ENCODE results near the gene CFAP251.
"Not testable (repeated sequence)": the region's sequence is repeated elsewhere in the genome, so short reads cannot be mapped to it uniquely, and the experiment has no call there.

The CFAP251 gene

DNA sequence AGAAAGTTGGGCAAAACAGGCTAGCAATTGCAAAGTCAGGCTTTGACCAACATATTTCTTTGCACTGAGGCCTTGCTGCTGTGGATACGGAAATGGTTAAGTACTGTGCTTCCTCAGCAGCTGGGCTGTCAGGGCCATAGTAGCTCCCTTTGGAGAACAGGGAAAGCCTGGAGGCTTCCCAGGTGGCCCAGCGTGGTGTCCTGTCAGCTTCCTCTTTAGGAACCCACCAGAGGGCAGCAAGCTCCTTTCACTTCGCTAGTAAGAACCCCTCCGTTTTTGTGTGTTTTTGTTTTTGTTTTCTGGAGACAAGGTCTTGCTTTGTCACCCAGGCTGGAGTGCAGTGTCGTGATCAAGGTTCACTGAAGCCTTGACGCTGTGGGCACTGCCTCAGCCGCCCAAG lies 1.7 kb upstream of the CFAP251 start:
- Histone ChIP-seq H3K4me3 (ENCODE audit: low read depth, low read length) (no peak overlapping the region), H3K9me3 (no peaks in the 10 kb centered on the region), H3K4me1 (no peaks in the 10 kb centered on the region), H3K36me3 (peaks cover 8% of the 10 kb centered on the region), H3K27me3 (no peaks in the 10 kb centered on the region)
- TF ChIP-seq, protein P1, sequence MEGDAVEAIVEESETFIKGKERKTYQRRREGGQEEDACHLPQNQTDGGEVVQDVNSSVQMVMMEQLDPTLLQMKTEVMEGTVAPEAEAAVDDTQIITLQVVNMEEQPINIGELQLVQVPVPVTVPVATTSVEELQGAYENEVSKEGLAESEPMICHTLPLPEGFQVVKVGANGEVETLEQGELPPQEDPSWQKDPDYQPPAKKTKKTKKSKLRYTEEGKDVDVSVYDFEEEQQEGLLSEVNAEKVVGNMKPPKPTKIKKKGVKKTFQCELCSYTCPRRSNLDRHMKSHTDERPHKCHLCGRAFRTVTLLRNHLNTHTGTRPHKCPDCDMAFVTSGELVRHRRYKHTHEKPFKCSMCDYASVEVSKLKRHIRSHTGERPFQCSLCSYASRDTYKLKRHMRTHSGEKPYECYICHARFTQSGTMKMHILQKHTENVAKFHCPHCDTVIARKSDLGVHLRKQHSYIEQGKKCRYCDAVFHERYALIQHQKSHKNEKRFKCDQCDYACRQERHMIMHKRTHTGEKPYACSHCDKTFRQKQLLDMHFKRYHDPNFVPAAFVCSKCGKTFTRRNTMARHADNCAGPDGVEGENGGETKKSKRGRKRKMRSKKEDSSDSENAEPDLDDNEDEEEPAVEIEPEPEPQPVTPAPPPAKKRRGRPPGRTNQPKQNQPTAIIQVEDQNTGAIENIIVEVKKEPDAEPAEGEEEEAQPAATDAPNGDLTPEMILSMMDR (IDR thresholded peaks at IDR 0.05; ENCODE audit: low read depth, low read length), result peak; percentile 53
- DNase-seq, result peak; percentile 49

DNA sequence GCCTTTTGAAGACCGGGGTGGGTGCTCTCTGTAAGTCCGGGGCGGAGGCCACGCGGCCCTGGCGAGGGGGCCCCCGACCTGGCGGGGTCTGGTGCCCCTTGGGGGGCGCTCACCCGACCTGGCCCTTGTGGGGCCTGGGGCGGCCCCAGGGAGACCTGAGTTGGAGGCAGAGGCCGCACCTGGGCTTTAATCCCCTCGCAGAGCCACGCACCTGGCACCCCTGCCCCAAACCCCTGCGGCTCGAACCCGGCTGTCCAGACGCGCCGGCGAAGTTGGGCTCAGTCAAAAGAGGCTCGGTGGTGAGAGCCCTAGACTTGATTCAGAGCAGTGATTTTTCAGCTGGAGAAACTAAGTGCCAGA lies 267 bp downstream of the CFAP251 start:
- Histone ChIP-seq H3K27me3 (no peaks in the 10 kb centered on the region), H3K4me1 (no peaks in the 10 kb centered on the region), H3K36me3 (peaks cover 8% of the 10 kb centered on the region), H3K9me3 (no peaks in the 10 kb centered on the region), H3K4me3 (ENCODE audit: low read depth, low read length) (peak overlapping the region; percentile 75)
- no peak for DNase-seq
- TF ChIP-seq, protein P1 (IDR thresholded peaks at IDR 0.05; ENCODE audit: low read depth, low read length), result no peak

DNA sequence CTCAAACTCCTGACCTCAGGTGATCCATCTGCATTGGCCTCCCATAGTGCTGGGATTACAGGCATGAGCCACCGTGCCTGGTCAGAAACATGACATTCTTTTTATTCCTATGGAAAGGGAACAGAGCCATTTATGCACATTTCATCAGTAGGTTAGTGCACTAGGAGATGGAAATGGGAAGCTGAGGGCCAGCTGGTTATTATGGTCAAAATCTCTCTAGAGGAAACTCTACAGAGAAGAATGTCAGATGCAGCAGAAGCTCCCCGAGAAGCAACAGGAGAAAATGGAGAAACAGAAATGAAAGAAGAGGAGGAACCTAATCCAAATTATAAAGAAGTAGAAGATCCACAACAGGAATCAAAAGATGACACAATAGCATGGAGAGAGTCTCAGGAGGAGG lies 2.7 kb downstream of the CFAP251 start:
- TF ChIP-seq, protein P1 (IDR thresholded peaks at IDR 0.05; ENCODE audit: low read depth, low read length), result no peak
- no peaks in the 10 kb centered on the region for H3K27me3 ChIP-seq
- H3K9me3 ChIP-seq, result no peaks in the 10 kb centered on the region
- peaks cover 8% of the 10 kb centered on the region for H3K36me3 ChIP-seq
- no peak for DNase-seq
- H3K4me1 ChIP-seq, result no peaks in the 10 kb centered on the region
- H3K4me3 ChIP-seq (ENCODE audit: low read depth, low read length), result no peak overlapping the region

DNA sequence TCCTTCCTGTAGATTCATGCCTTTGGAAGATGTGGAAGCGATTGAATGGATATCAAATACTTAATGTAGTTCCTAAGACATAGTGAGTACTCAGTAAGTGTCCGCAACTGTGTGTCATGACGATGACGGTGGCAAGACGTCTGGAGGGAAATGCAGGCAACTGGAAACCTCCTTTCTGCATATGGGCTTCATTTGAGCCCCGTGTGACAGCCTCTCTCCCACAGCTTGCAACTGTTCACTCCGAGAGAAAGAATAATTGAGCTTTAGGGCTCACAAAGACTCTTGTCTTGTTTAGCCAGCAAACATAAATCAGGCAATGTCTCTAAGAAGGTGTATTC lies 6.9 kb downstream of the CFAP251 start:
- Histone ChIP-seq H3K4me3 (ENCODE audit: low read depth, low read length) (no peak overlapping the region), H3K27me3 (no peaks in the 10 kb centered on the region), H3K36me3 (no peaks in the 10 kb centered on the region), H3K4me1 (no peaks in the 10 kb centered on the region), H3K9me3 (no peaks in the 10 kb centered on the region)
- no peak for DNase-seq
- TF ChIP-seq, protein P1 (IDR thresholded peaks at IDR 0.05; ENCODE audit: low read depth, low read length), result no peak

DNA sequence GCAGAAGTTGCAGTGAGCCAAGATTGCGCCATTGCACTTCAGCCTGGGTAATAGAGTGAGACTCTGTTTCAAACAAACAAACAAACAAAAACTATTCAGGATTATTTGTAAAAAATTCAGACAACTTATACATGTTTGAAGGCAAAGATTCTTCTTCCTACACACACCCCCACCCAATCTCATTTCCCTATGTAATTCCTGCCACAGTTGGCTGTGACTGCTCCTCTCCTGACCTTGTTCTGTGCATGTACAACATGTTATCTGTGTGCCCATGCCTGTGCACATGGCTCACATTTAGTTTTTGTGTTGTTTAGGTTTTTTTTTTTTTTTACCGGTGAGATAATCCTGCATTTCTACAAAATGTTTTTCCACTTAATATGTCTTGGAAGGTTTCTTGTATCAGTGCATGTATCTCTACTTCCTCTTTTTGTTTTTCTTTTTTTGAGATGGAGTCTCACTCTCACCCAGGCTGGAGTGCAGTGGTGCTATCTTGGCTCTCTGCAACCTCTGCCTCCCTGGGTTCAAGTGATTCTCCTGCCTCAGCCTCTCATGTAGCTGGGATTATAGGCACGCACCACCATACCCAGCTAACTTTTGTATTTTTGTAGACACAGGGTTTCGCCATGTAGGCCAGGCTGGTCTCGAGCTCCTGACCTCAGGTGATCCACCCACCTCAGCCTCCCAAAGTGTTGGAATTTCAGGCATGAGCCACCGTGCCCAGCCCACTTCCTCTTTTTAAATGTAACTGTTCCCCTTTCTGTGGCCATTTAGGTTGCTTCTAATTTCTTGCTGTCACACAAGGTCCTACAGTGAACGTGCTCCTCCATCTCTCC lies 8.7 kb downstream of the CFAP251 start:
- H3K36me3 ChIP-seq, result no peaks in the 10 kb centered on the region
- no peak overlapping the region for H3K4me3 ChIP-seq (ENCODE audit: low read depth, low read length)
- no peaks in the 10 kb centered on the region for H3K9me3 ChIP-seq
- H3K4me1 ChIP-seq, result no peaks in the 10 kb centered on the region
- TF ChIP-seq, protein P1 (IDR thresholded peaks at IDR 0.05; ENCODE audit: low read depth, low read length), result no peak
- DNase-seq, result no peak
- no peaks in the 10 kb centered on the region for H3K27me3 ChIP-seq

DNA sequence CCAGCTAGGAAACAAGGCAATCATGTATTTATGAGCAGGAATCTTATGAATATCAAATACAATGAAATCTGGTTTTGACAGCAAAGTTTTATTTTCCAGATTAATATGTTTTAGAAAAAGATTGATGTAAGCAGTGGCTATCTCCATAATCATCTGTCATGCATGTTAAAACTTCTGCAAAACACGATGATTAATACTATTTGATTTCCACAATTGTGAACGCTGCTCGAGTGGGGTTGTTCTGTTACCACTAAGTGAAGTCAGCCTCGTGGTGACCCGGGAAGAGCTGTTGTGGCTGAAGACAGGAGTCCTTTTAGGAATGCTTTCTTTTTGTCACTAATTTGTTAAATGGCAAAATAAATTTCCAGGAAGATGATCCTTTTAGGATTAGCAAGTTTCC lies 9.4 kb downstream of the CFAP251 start:
- Histone ChIP-seq H3K4me3 (ENCODE audit: low read depth, low read length) (no peak overlapping the region), H3K4me1 (no peaks in the 10 kb centered on the region), H3K9me3 (no peaks in the 10 kb centered on the region), H3K36me3 (no peaks in the 10 kb centered on the region), H3K27me3 (no peaks in the 10 kb centered on the region)
- DNase-seq, result no peak
- TF ChIP-seq, protein P1 (IDR thresholded peaks at IDR 0.05; ENCODE audit: low read depth, low read length), result no peak

DNA sequence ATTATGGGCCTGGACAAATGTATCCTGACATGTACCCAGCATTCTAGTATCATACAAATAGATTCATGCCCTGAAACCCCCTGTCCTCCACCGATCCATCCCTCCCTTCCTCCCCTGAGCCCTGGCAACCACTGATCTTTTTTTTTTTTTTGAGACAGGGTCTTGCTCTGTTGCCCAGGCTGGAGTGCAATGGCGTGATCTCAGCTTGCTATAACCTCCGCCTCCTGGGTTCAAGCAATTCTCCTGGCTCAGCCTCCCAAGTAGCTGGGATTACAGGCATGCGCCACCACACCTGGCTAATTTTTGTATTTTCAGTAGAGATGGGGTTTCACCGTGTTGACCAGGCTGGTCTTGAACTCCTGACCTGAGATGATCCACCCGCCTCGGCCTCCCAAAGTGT lies 11.2 kb downstream of the CFAP251 start:
- H3K9me3 ChIP-seq, DNase-seq, H3K4me1 ChIP-seq: not testable (repeated sequence)

More for the DNA sequence above, 11.2 kb downstream of the CFAP251 start:
- H3K4me3 ChIP-seq (ENCODE audit: low read depth, low read length); H3K36me3 ChIP-seq; H3K27me3 ChIP-seq: not testable (repeated sequence)
